Ramos (cell line): ENCODE data around the gene TREM2.
"Not testable (repeated sequence)": the region's sequence is repeated elsewhere in the genome, so short reads cannot be mapped to it uniquely, and the experiment has no call there.

Experiments
- in situ Hi-C: fragments of 300-500 bp; cut with MboI; formaldehyde crosslinking; loops from one replicate; pipeline ENCODE4 v1.14.3; 2022; ENCODE audit warnings: low sequenced_read_pairs; ENCODE audit not compliant: unreplicated experiment

Gene TREM2

DNA sequence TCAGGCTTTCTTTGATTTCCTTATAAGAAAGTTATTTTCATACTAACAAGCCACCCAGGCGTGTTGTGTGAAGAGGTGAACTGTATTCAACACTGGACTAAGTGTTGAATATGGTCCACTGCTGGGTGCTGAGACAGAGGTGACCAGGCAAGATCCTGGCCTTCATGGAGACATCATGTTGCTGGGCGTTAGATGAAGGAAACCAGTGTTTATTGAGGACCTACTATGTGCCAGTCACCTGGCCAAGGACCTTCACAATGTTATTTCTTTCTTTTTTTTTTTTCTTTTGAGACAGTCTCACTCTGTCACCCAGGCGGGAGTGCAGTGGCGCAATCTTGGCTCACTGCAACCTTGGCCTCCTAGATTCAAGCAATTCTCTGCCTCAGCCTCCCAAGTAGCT is 6.9 kb downstream of the TREM2 start:
- in situ Hi-C loops, result no loop called here

DNA sequence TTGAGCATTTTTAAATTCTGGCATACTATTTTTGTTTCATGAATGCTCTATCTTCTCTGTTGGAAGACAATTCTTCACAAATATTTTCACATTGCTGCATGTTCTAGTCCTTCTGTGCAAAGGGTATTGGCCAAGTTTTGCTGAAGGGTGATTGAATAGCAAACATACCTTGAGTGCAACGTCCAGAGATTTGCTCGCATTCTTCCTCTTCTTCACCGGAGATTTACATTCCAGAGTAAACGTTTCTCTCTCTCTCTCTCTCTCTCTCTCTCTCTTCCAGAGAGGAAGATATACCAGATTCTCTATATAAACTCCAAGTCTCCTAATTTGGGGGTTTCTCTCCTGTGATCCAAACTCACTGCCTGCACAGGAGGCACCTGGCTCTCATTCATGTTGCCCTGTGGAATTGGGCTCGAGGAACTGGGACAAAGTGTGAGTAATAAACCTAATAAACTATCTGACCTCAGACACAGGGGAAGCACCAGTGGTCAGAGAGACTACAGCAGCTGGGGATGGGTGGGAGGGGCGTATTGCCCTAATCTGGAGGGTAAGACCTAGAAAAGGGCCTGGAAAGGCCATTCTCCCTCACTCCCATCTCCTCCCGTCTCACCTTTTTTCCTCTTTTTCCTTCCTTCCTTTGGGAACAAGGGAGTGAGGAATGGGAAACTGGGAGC is 7.6 kb downstream of the TREM2 start:
- in situ Hi-C loops, result no loop called here

DNA sequence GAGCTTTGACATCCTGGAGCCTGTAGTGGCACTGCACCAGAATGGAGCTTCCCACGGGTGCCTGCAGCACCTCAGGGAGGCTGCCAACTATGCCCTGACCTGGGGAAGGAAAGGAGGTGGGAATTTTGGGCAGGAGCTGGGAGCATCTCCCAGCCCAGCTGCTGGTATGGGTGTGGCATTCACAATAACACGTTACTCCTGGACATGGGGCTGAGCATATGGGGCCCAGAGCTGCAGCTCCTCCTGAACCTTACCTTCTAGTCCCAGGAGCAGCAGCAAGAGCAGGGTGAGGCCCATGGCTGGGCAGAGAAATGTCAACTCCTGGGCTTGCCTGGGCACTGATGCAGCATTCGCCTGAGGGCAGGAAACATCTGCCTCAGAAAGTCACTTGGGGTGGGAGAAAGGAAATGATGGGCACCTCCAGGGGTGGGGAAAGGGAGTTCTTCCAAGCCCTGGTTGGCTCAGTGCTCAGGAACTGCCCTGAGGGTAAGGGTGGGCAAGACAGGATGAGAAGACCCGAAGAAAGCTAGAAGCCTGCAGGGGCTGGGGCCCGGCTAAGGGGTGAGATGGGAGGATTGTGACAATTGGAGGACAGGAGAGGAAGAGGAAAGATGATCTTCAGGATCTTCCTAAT is 8.8 kb downstream of the TREM2 start, which contains the start of gene TREML1:
TSS of gene TREML1 (minus strand) at position 356 of the 634 bp plus-strand sequence. CDS start at position 297, 59 bp downstream.
- in situ Hi-C loops, result no loop called here

DNA sequence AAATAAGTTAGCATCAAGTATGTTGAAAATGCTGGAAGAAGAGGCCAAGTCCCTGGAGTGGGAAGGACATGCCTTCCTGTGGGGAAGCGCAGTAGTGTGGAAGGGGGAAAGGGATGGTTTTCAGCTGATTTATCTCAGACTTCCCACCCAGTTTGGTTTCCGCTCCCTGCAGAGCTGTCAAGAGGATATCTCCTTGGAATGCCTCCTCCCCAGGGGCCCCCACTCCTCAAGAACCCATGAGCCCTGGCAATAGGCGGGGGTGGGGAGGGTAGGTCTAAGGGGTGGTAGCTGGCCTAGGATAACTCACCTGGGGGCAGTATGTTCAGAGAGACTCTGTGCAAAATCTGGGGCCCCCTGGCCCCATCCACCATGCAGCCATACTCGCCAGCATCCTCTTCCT is 9.5 kb downstream of the TREM2 start:
- in situ Hi-C loops, result no loop called here

DNA sequence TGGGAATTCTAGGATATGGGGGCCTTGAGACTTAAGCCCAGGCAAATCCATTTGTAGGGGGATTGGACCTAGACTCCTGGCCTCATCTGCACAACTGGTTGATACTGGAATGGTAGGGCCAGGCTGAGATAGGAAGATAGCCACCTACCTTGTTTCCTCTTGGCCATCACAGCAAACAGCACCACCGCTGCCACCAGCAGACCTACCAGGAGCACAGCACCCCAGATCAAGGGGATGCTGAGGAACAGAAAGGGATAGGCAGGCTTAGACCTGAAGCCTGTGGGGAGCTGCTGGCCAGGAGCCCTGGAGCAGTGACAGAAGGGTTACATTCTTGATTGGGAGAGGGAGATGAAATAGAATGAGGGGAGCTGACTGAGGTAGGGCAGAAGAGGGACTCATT is 12.2 kb downstream of the TREM2 start:
- in situ Hi-C loops, result no loop called here

DNA sequence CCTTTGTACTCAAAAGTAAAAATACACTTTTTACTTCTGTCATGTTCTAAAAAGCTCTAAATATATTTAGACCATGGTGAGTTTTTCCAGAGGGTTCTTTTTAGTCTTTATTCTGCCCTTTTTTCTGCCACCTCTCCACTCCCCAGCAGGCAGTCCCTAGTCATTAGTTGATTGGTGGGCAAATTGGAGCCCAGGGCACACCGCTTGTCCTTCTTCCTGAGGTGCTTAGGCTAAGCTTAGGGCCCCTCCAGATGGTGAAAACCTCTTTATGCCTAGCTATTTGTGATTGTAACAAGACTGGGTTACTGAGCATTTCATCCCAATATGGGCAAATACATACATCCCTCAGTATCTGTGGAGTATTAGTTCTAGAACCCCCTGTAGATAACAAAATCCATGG is 15.0 kb downstream of the TREM2 start:
- in situ Hi-C loops, result no loop called here

DNA sequence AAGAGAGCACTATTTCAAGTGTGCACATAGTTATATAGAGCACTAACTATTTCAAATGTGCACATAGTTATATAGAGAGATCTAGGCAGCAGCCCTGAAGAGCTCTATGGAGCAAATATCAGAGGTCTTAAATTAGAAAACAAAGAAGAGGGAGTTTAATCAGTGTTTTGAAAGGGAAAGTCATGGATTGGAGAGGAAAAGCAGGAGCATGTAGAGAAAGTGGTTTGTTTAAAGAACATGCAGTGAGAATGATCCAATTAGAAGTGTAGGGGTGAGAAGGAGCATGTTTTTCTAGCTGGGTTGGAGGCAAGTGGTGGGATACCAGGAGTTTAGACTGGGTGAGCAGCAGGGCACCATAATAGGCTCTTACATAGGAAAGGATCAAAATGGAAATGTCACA is 26.0 kb downstream of the TREM2 start:
- in situ Hi-C loops, result no loop called here

DNA sequence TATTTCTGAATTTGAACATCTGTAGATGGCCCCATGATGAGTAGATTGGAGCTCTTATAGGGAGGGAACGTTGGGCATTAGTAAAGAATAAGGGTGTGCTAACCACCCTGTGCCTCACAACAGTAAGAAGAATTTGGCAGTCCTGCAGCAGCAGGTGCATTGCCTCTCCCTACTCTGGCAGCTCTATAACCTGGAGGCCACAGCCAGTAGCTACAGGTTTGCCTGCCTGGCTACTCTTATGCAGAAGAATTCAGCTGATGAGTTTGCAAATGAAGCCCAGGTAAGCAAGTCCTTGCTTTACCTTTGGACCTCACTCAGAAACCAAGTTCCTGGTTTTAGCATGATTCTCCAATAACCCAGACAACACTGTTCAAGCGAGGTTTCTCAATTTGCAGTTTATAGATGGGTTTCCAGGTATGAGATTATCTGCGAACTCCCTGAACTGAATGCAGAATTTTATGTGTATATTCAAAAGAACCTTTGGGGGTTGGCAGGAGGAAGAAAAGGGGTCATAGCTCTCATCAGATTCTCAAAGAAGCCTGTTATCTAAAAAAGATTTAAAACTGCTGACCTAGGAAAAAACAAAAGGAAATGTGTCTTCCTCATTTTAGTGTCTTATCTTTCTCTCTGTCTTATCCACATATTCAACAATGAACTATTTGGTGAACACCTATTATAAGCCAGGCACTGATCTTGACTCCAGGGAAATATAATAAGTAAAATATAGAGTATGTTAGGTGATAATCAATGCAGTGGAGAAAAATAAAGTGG is 27.7 kb downstream of the TREM2 start:
- in situ Hi-C loops, result no loop called here

DNA sequence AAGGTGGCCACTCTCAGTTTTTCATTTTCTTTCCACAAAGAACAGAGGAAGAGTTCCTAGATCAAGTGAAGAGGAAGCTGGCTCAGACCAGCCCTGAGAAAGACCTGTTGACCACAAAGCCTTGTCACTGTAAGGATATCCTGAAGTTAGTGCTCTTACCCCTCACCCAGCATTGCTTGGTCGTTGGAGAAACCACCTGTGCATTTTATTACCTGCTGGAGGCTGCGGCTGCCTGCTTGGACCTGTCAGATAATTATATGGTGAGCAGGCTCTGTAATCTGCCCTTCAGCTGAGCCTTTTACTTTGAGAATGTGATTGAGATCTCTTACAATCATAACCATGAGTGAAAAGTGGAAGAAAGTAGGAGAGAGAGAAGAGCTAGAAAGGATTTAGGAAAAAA is 30.7 kb downstream of the TREM2 start:
- in situ Hi-C loops, result no loop called here

DNA sequence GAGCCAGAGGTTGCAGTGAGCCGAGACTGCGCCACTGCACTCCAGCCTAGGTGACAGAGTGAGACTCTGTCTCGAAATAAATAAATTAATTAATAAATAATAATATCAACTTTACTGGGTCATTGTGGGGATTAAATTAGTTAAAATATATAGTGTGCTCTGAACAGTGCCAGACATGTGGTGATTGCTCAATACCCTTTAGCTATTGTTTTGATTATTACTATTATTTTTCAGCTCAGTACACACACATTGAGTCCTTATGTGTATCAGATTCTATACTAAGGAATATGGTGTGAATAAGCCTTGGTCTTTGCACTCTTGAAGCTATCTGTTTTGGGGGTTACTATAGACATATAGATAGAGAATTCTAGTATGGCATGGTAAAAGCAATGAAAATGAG is 37.6 kb downstream of the TREM2 start:
- in situ Hi-C loops, result no loop called here

DNA sequence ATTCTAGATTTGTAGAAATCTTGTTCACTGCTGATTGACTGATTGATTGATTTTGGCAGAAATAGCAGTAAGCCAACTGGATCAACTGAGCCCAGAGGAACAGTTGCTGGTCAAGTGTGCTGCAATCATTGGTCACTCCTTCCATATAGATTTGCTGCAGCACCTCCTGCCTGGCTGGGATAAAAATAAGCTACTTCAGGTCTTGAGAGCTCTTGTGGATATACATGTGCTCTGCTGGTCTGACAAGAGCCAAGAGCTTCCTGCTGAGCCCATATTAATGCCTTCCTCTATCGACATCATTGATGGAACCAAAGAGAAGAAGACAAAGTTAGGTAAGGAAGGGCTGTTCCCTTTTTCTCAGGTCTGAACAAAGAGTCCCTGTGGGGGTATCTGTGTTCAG is 40.0 kb downstream of the TREM2 start:
- in situ Hi-C loops, result no loop called here

DNA sequence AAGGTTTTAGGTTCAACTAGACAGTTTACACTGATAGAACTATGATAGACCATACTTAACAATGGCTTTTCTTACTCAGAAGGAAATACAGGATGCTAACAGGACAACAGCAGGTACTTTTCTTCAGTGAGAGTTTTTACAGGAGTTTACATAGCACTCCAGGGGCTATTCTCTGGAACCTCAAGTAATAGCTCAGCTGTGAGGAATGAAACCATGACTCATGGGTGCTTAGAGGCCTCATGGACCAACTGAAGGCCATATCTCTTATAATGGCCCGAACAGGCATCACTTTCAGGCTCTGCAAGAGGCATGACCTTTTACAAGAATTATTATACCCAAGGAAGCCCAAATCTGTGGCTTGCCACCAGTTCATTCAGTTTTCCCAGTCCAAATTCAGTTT is 40.5 kb downstream of the TREM2 start:
- in situ Hi-C loops, result no loop called here

DNA sequence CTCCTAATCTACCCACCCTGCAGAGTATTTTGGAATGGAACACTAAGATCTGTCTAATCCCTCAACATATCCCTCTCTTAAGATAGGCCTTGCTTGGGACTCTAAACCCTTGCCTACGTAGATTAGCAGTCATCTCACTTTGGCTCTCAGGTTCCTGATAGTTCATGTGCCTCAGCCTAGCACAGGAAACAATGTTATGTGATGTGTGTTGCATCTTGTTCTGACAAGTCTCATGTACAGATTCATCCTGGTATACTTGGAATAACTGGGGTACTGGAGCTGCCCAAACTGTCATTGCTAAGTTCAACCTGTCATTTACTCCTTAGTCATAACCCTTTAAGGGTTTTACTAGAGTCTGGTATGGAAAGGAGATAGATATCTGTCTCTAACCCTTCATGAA is 42.9 kb downstream of the TREM2 start:
- in situ Hi-C loops, result no loop called here

DNA sequence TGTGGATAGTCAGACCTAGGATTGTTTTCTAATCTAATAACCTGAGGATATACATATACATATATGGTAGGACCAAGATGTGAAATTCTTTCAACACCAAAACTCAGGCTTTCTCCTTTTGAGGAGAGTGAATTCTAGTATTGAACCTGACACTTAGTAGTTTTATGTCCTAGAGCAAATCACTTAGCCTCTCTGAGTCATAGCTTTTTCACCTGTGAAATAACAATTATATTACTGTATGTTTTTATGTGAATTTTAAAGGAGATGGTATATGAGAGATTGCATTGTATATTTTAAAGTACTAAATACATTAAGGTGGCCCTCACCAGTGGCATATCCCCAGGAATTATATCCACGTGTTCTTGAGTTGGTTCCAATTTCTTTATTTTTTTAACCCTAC is 43.4 kb downstream of the TREM2 start:
- in situ Hi-C loops, result no loop called here

DNA sequence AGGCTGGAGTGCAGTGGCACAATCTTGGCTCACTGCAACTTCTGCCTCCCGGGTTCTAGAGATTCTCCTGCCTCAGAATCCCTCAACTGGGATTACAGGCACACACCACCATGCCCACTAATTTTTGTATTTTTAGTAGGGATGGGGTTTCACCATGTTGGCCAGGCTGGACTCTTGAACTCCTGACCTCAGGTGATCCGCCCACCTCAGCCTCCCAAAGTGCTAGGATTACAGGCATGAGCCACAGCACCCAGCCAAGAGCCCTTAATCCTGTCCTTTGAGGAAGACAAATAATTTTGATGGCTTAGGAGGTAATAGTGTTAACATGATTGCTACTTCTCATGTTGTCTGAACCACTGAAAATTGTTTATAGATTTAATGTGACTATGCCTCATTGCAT is 47.9 kb downstream of the TREM2 start:
- in situ Hi-C loops, result not testable (repeated sequence)

DNA sequence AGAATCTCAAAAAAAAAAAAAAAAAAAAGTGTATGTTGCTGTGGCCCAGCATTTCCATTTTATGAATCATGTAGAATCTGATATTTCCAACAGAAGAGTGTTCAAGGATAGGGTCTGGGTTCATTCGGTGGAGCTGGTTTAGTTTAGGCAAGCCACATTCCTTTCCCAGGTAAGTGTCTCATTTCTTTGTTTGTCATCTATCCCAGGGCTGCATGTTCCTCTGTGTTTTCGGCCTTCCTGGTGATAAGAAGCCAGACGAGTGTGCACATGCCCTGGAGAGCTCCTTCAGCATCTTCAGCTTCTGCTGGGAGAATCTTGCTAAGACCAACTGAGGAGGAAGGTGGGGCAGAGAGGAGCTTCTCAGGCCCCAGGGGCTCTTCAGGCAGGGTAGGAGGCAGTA is 51.9 kb downstream of the TREM2 start:
- in situ Hi-C loops, result no loop called here
